Measurements from ENCODE around the gene ZNF212.

DNA sequence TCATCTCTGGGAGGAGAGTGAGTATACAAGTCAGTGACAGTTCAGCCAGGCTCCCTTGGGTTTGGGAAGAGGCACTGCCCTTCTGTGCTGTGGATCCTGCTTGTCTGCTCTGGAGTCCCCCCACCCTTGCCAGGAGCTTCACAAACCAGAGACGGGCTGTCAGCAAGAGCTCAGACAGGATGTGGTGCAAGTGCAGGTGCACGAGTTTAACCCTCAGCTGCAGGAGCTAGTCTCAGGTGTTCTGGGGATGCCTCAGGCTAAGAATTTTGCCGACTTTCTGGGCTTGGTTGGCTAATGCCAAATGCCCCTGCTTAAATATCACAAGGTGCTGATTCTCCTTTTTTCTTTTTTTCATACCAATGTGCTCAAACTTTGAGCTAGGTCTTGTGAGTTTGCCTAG, 44.9 kb downstream of the ZNF212 start:
- TF ChIP-seq, protein P1, sequence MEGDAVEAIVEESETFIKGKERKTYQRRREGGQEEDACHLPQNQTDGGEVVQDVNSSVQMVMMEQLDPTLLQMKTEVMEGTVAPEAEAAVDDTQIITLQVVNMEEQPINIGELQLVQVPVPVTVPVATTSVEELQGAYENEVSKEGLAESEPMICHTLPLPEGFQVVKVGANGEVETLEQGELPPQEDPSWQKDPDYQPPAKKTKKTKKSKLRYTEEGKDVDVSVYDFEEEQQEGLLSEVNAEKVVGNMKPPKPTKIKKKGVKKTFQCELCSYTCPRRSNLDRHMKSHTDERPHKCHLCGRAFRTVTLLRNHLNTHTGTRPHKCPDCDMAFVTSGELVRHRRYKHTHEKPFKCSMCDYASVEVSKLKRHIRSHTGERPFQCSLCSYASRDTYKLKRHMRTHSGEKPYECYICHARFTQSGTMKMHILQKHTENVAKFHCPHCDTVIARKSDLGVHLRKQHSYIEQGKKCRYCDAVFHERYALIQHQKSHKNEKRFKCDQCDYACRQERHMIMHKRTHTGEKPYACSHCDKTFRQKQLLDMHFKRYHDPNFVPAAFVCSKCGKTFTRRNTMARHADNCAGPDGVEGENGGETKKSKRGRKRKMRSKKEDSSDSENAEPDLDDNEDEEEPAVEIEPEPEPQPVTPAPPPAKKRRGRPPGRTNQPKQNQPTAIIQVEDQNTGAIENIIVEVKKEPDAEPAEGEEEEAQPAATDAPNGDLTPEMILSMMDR (IDR thresholded peaks at IDR 0.05): no peak
- TF ChIP-seq POLR2A (IDR thresholded peaks at IDR 0.05): no peak

All from tibial nerve (tissue), 3 donors.